Jurkat, Clone E6-1 (cell line): Measurements from ENCODE around the gene DIS3L2.
"Not testable (repeated sequence)": the region's sequence is repeated elsewhere in the genome, so short reads cannot be mapped to it uniquely, and the experiment has no call there.

Source experiments
- DNase-seq: peaks from one replicate; pipeline ENCODE4 v3.0.0-alpha.2; 2011; ENCODE audit warnings: low read depth, low spot score
- H3K4me3 ChIP-seq: 2 replicates; pipeline ENCODE4 v1.5.1; 2011; ENCODE audit warnings: mild to moderate bottlenecking, low read length, control low read depth, moderate library complexity

The DIS3L2 gene

DNA sequence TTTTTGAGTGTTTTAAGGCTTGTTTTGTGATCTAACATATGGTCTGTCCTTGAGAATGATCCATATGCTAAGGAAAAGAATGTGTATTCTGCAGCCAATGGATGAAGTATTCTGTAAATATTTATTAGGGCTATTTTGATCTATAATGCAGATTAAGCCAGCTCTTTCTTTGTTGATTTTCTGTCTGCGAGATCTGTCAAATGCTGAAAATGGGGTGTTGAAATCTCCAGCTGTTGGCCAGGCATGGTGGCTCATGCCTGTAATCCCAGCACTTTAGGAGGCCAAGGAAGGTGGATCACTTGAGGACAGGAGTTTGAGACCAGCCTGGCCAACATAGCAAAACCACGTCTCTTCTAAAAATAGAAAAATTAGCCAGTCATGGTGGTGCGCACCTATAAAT lies 132.7 kb downstream of the DIS3L2 start:
- no peak for DNase-seq
- H3K4me3 ChIP-seq: no peak overlapping the region

DNA sequence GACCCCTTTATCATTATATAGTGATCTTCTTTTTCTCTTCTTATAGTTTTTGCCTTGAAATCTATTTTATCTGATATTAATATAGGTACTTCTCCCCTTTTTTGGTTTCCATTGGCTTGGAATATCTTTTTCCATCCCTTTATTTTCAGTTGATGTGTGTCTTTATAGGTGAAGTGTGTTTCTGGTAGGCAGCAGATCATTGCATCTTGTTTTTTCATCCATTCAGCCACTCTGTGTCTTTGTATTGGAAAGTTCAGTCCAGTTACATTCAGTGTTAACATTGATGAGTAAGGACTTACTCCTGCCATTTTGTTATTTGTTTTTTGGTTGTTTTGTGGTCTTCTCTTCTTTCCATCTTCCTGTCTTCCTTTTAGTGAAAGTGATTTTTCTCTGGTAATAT lies 133.4 kb downstream of the DIS3L2 start:
- H3K4me3 ChIP-seq: no peak overlapping the region
- DNase-seq: no peak

DNA sequence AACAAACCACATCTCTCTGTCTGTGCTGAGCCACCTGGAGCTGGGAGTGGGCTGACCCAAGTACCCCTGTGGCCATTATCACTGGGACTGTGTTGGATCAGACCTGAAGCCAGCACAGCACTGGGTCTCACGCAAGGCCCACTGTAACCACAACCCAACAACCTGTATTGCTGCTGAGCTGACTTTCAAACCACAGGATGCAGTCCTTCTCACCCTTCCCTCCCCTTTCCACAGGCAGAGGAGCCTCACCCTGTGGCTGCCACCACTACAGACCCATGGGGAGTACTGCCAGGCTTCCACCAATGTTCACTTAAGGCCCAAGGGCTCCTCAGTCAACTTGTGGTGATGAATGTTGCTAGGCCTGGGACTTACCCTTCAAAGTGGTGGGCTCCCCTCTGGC lies 135.7 kb downstream of the DIS3L2 start:
- H3K4me3 ChIP-seq: no peak overlapping the region
- peak; percentile 18 for DNase-seq

DNA sequence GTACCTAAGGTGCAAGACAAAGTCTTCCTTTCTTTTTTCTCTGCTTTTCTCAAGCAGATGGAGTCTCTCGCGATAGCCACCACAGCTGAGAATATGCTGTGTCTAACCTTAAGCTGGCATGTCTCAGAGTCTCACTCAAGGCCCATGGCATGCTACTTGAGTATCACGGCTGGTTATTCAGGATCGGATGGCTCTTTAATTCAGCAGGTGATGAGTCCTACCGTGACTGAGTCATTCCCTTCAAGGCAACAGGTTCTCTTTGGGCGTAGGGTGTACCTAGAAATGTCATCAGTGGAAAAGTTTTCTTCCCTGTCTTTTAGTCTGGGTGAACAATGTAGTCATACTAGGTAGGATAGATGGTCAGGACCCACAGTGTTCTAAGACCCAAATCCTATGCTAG lies 136.2 kb downstream of the DIS3L2 start:
- no peak for DNase-seq
- no peak overlapping the region for H3K4me3 ChIP-seq

DNA sequence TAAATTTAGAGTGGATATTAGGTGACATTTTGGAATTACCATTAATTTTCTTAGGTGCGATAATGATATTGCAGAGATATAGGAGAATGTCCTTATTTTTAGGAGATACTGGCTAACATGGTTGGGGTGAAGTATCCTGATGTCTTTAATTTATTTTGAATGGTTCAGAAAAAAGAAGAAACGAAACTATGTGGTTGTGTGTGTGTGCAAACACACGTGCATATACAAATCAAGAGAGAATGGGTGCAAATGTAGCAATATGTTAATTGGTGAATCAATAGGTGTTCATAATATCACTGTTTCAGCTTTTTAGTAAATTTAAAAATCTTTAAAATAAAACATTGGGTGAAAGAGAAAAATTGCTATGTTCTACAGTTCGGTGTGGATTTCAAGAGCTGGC lies 140.9 kb downstream of the DIS3L2 start:
- no peak for DNase-seq
- H3K4me3 ChIP-seq: no peak overlapping the region

DNA sequence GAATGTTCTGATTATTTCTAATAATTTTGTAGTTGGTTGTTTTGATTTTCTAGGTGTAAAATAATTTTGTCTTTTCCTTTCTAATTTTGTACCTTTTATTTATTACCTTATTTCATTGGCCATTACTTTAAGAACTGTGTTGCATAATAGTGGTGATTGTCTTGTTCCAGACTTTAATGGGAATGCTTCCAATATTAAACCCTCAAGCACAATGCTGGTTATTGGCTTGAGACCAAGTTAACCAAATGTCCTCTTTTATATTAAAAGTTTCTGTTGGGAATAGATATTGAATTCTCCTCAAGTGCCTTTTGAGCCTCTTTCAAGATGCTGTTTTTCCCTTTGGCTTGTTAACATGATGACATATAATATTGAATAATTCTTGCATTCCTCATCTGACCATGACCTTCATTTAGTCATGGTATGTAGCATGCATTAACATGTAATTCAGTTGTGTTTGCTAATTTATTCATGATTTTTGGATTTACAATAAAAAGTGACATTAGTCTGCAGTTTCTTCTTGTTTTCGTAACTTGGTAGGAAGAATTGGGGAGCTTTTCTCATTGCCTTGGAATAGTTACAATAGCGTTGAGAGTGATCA lies 141.7 kb downstream of the DIS3L2 start:
- DNase-seq: no peak

DNA sequence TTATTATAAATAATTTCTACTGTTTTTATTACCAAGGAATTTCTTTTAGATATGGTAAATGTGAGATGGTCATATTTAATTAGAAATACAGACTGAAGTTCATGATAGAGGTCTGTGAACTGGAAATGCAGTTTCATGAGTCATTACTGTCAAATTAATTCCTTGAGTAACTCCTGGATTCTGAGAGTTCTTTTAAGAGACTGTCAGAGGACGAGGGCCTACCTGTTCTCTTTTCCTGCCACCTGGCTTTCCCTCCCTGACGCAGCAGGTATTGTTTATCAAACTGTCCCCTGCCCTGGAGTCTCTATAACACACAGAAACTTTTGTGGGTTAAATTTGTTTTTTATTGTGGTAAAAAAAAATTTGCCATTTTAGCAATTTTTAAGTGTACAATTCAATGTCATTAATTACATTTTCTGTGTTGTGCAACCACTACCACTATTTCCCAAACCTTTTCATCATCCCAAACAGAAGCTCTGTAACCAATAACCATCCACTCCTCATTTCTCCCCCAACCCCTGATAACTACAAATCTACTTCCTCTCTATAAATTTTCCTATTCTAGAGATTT lies 142.6 kb downstream of the DIS3L2 start:
- no peak overlapping the region for H3K4me3 ChIP-seq
- no peak for DNase-seq

More for the DNA sequence above, 141.7 kb downstream of the DIS3L2 start:
- H3K4me3 ChIP-seq: no peak overlapping the region

DNA sequence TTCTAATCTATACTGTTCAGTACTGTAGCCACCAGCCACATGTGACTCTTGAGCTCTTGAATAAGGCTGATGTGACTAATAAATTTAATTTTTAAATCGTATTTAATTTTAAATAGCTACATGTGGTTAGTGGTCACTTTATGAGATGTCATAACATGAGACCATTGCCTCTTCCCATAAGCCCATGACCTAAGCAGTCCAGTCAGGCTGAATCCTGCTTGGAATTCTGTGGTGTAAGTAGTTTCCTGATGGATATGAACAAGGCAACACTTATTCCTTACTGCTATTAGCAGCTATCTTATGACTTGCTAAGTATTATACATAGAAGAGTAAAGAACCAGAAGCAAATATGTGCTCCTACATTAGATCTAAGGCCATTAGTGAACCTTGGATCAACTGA lies 150.0 kb downstream of the DIS3L2 start:
- no peak for DNase-seq

DNA sequence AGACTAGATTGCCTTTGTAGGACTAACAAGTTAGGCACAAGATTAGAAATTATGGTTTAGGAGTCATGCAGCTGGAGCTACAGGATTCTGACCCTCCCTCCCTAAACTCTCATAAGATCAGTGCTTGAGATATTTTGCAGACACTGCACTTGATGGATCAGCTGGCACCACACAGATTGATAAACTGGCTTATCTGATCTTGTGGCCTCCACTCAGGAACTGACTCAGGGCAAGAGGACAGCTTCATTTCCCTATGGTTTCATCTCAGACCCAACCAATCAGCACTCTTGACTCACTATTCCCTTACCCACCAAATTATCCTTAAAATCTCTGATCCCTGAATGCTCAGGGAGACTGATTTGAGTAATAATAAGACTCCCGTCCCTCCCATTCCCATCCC lies 152.3 kb downstream of the DIS3L2 start:
- peak; percentile 23 for DNase-seq
- H3K4me3 ChIP-seq: no peak overlapping the region

More for the DNA sequence above, 150.0 kb downstream of the DIS3L2 start:
- no peak overlapping the region for H3K4me3 ChIP-seq

DNA sequence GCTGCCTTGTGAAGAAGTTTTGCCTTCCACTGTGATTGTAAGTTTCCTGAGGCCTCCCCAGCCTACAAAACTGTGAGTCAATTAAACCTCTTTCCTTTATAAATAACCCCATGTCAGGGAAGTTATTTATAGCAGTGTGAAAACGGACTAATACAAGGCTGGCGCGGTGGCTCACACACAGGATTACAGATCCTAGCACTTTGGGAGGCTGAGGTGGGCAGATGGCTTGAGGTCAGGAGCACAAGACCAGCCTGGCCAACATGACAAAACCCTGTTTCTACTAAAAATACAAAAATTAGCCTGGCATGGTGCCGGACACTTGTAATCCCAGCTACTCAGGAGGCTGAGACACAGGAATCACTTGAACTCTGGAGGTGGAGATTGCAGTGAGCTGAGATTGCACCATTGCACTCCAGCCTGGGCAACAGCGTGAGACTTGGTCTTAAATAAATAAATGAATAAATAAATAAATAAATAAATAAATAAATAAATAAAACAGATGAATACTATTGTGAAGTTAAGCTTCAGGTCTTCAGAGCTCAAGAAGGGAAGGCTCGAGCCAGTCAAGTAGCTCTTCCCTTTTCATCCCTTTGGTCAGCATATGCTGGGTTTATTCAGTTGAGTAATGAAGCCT lies 154.3 kb downstream of the DIS3L2 start:
- H3K4me3 ChIP-seq, DNase-seq: not testable (repeated sequence)

DNA sequence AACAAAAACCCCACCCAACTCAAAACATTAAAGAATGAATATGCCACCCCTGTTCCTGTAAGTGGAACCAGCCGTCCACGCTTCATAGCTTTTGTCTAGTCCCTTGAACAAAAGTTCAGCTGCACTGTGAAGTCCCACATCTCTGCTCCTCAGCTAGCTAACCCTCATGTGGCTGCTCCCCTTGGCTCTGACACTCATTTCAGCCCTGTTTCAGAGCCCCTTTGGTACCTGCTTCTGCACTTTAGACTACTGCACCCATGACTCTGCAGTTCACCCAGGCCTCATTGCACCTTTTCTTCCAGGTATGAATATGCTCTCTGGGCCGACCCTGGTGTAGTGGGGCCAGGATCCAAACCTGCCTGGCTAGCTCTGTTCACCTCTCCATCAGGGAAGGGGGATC lies 155.3 kb downstream of the DIS3L2 start:
- no peak overlapping the region for H3K4me3 ChIP-seq
- no peak for DNase-seq

DNA sequence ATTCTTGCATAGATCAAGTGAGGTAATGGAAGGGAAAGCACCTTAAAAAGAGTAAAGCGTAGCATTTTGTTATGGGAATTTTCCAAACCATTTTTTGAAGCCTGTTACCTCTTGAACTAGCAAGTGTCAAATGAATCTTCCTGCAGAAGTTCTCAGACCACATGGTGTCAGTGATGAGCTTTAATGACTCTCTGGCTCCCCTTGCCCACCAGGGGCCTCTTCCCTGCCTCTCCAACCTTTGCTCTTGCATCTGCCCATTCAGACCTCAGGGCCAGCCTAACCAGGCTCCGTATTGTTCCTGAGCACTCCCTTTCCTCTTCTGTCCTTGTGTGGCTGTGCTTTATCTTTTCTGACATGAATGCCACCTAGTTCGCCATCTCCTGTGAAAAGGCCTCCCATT lies 155.9 kb downstream of the DIS3L2 start:
- peak; percentile 35 for DNase-seq

DNA sequence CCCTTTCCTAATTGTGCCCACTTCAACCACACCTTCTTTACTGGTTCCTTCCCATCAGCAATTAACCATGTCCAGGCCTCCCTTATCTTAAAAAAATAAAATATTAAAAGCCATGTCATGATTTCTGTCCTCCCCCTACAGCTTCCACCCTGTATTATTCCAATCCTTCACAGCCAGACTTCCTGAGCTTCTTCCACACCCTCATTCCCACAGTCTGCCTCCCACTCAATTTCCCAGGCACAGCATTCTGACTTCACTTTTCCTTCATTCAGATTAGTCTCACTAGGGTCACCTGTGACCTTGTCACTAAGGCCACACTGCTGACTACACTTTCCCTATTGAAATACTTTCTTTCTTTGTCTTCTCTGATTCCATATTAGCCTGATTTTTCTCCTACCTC lies 159.4 kb downstream of the DIS3L2 start:
- H3K4me3 ChIP-seq: no peak overlapping the region
- no peak for DNase-seq

More for the DNA sequence above, 155.9 kb downstream of the DIS3L2 start:
- H3K4me3 ChIP-seq: no peak overlapping the region

DNA sequence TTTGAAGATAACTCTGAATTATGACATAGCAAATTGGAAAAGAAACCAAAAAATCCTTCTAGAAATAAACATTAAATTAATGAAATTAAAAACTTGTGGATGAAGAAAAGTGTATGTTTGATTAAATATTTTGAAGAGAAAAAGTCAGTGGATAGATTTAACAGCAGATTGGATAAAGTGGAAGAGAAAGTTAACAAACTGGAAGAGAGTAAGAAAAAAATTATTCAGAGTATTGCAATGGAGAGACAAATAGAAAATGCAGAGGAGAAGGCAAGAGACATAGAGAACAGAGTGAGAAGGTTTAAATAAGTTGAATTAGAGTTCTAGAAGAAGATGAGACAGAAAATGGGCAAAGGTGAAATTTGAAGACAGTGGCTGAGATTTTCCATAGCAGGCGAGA lies 162.8 kb downstream of the DIS3L2 start:
- no peak overlapping the region for H3K4me3 ChIP-seq
- DNase-seq: no peak

DNA sequence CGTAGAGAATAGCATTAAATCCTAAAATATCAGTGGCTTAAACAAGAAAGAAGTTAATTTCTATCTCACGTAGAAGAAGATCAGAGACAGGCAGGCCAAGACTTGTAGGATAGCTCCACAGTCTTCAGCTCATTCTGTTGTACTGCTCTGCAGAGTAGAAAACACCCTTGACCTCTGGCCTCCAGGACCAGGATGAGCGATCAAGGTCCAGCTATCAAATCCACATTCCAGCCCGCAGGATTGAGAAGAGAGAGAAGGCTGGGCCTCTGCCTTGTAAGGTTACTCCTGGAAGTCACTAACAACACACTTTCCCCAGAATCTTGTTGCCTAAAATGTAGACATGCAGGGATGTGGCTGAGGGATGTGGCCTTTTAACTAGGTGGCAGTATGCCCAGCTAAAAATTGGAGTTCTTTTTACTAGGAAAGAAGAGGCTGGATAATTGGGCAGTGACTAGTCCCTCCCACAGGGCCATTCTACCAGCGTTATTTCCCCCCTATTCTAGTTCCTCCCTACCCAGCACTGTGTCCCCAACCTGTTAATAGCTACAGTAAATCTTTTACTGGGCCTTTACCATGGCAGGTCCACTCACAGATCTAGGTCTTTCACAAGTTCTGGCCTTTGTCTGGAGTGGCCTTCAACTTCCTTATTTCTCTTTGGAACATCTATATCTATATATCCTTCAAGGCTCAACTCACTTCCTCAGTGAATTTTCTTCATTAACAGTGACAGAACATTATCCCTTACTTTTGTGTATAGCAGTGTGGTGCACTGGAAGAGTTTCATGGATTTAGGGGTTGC lies 165.0 kb downstream of the DIS3L2 start:
- DNase-seq: no peak

DNA sequence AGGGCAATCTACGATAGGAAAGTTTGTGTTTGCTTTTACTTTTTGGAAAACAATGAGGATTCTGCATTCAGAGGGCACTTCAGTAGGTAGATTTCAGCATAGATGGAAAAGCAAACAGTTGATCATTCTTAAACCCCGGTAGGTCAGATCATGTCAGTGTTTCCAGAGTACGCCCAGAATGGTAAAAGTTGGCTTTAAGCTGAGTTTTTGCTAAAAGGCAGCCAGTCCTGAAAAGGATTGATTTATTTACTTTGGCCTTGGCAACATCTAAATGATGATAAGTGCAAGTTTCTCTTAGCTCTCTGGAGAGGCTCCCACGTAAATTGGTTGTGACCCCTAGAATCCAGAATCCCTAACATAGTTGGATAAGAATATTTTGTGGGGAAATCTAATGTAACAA lies 168.0 kb downstream of the DIS3L2 start:
- no peak for DNase-seq
- H3K4me3 ChIP-seq: no peak overlapping the region

More for the DNA sequence above, 165.0 kb downstream of the DIS3L2 start:
- no peak overlapping the region for H3K4me3 ChIP-seq

DNA sequence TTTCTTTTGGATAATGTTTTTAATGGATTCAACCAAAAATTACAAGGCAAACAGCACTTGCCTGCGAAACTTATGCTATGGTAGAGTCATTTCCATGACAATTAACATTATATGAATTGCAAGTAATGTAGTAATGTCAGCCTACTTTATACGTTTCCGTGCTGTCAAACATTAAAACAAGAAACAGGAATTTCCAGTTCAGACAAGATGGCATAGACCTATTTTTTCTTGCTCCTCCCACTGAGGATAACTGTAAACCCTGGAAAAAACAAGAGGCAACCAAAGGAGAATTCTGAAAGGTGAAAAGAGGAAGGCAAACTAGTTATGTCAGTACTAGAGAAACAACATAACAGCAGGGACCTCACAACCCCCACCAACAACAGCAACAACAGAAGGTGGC lies 170.7 kb downstream of the DIS3L2 start:
- no peak overlapping the region for H3K4me3 ChIP-seq
- no peak for DNase-seq

DNA sequence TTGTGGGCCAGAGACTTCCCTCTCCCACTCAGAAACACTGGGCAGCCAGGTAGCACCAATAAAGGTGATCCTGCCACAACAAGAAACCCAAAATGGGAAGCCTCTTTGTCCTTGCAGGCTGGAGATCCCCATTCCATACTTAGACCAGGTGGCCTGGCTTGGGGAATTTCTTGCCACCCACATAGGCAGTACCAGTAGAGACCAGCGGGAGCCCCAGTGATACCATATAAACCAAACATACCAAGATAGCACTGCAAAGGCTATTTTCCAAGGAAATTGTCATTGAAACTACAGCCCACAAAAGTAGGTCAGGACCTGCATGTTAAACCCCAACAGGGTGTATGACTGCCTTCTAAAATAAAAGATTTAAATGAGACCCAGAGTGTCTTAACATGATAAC lies 171.6 kb downstream of the DIS3L2 start:
- no peak overlapping the region for H3K4me3 ChIP-seq
- no peak for DNase-seq

DNA sequence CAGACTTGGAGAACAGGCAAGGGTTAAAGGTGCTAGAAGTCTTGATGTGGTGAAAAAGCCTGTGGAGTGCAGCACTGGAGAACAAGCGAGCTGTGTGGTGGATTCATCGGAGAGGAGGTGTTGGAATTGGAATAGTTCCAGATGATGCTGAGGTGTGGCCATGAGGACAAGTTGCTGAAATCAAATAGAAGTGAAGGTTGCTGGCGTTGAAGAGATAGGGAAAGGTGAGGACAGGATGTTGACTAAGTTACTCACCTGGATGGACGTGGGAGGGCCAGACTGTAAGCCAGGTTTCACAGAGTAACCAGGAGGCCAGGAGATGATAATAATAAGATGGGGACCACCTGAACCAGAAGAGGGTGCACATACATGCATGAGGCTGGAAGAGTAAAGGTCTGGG lies 173.4 kb downstream of the DIS3L2 start:
- no peak for DNase-seq
- H3K4me3 ChIP-seq: no peak overlapping the region
